H9 (cell line): ENCODE data around the gene LMF1. TPM values are rescaled to one million over a fixed set of nuclear protein-coding genes. Genes with fewer than 3 reads are reported as not detected.

Experiments
- DNase-seq: peaks from one replicate; pipeline ENCODE4 v3.0.0-alpha.2; 2017
- H2AFZ ChIP-seq: one replicate; pipeline ENCODE4 v1.6.1; 2013; ENCODE audit warnings: mild to moderate bottlenecking, low read length, control low read depth, moderate library complexity
- H2AK5ac ChIP-seq: 2 replicates; pipeline ENCODE4 v1.6.1; 2013; ENCODE audit warnings: low read length, control low read depth, mixed read lengths; ENCODE audit not compliant: insufficient read length
- H2BK120ac ChIP-seq: one replicate; pipeline ENCODE4 v1.6.1; 2013; ENCODE audit warnings: low read depth, mild to moderate bottlenecking, low read length, control low read depth, inconsistent platforms; ENCODE audit not compliant: poor library complexity, severe bottlenecking
- H2BK12ac ChIP-seq: 2 replicates; pipeline ENCODE4 v1.6.1; 2013; ENCODE audit warnings: low read length, control low read depth, mixed read lengths, low read depth; ENCODE audit not compliant: insufficient read length
- H2BK15ac ChIP-seq: 2 replicates; pipeline ENCODE4 v1.6.1; 2013; ENCODE audit warnings: low read depth, low read length, control low read depth
- H2BK20ac ChIP-seq: one replicate; pipeline ENCODE4 v1.6.1; 2013; ENCODE audit warnings: low read depth, mild to moderate bottlenecking, low read length, control low read depth, inconsistent platforms; ENCODE audit not compliant: poor library complexity, severe bottlenecking
- H2BK5ac ChIP-seq: 2 replicates; pipeline ENCODE4 v1.6.1; 2013; ENCODE audit warnings: low read length, control low read depth, mixed read lengths; ENCODE audit not compliant: insufficient read length
- H3K14ac ChIP-seq: 2 replicates; pipeline ENCODE4 v1.6.1; 2013; ENCODE audit warnings: low read length, control low read depth; ENCODE audit not compliant: insufficient read depth
- H3K18ac ChIP-seq: 2 replicates; pipeline ENCODE4 v1.6.1; 2013; ENCODE audit warnings: low read depth, mild to moderate bottlenecking, mixed read lengths, low read length, control low read depth; ENCODE audit not compliant: insufficient read length
- H3K23ac ChIP-seq: 2 replicates; pipeline ENCODE4 v1.6.1; 2013; ENCODE audit warnings: low read length, control low read depth, mixed read lengths, low read depth; ENCODE audit not compliant: insufficient read length
- H3K23me2 ChIP-seq: 2 replicates; pipeline ENCODE4 v1.6.1; 2013; ENCODE audit warnings: low read depth, mild to moderate bottlenecking, mixed read lengths, low read length, control low read depth; ENCODE audit not compliant: insufficient read length, poor library complexity, severe bottlenecking
- H3K27ac ChIP-seq: 2 replicates; pipeline ENCODE4 v1.5.1; 2013; ENCODE audit warnings: low read length, control low read depth, mixed read lengths, low read depth; ENCODE audit not compliant: insufficient read length
- H3K27me3 ChIP-seq: 2 replicates; pipeline ENCODE4 v1.6.1; 2013; ENCODE audit warnings: low read length, control low read depth, inconsistent platforms; ENCODE audit not compliant: insufficient read depth
- H3K4ac ChIP-seq: 2 replicates; pipeline ENCODE4 v1.6.1; 2013; ENCODE audit warnings: low read depth, mild to moderate bottlenecking, control low read depth, inconsistent platforms, low read length, moderate library complexity
- H3K4me1 ChIP-seq: 2 replicates; pipeline ENCODE4 v1.6.1; 2013; ENCODE audit warnings: low read length, control low read depth, inconsistent platforms; ENCODE audit not compliant: insufficient read depth
- H3K4me2 ChIP-seq: 2 replicates; pipeline ENCODE4 v1.6.1; 2013; ENCODE audit warnings: low read length, control low read depth, mixed read lengths; ENCODE audit not compliant: insufficient read length, insufficient read depth
- H3K56ac ChIP-seq: 2 replicates; pipeline ENCODE4 v1.6.1; 2013; ENCODE audit warnings: low read depth, mild to moderate bottlenecking, mixed read lengths, low read length, control low read depth; ENCODE audit not compliant: insufficient read length
- H3K79me1 ChIP-seq: 2 replicates; pipeline ENCODE4 v1.6.1; 2013; ENCODE audit warnings: low read depth, mild to moderate bottlenecking, moderate library complexity, low read length, control low read depth, inconsistent platforms; ENCODE audit not compliant: insufficient read depth, poor library complexity, severe bottlenecking
- H3K79me2 ChIP-seq: 2 replicates; pipeline ENCODE4 v1.6.1; 2013; ENCODE audit warnings: low read length, control low read depth, inconsistent platforms; ENCODE audit not compliant: insufficient read depth
- H3K9ac ChIP-seq: 2 replicates; pipeline ENCODE4 v1.6.1; 2013; ENCODE audit warnings: low read length, control low read depth, mixed read lengths; ENCODE audit not compliant: insufficient read length; ENCODE audit errors: extremely low read depth
- H3K9me3 ChIP-seq: one replicate; pipeline ENCODE4 v1.6.1; 2013; ENCODE audit warnings: low read depth, low read length, inconsistent platforms; ENCODE audit not compliant: control insufficient read depth
- H3T11ph ChIP-seq: one replicate; pipeline ENCODE4 v1.6.1; 2013; ENCODE audit warnings: mild to moderate bottlenecking, low read length, control low read depth, inconsistent platforms
- H4K20me1 ChIP-seq: one replicate; pipeline ENCODE4 v1.6.1; 2013; ENCODE audit not compliant: control insufficient read depth, insufficient read length, insufficient read depth
- H4K5ac ChIP-seq: 2 replicates; pipeline ENCODE4 v1.6.1; 2013; ENCODE audit warnings: low read depth, mild to moderate bottlenecking, mixed read lengths, low read length, control low read depth; ENCODE audit not compliant: insufficient read length
- H4K8ac ChIP-seq: replicated peaks from 2 replicates; pipeline ENCODE4 v1.6.1; 2013; ENCODE audit warnings: low read length, control low read depth, mixed read lengths, low read depth; ENCODE audit not compliant: insufficient read length
- H4K91ac ChIP-seq: 2 replicates; pipeline ENCODE4 v1.6.1; 2013; ENCODE audit warnings: low read depth, mild to moderate bottlenecking, moderate library complexity, mixed read lengths, low read length, control low read depth; ENCODE audit not compliant: insufficient read length
- H3K27ac Mint-ChIP-seq, 3 experiments: 2 replicates in 2 of 3; 3 replicates in 1 of 3; pipeline ENCODE4 v1.8.0; 2020 to 2021; ENCODE audit warnings: mixed read lengths in 3 of 3, mild to moderate bottlenecking in 1 of 3, moderate library complexity in 1 of 3
- H3K27me3 Mint-ChIP-seq: 2 replicates; pipeline ENCODE4 v1.8.0; 2021; ENCODE audit warnings: low read depth, mild to moderate bottlenecking, moderate library complexity, mixed read lengths
- H3K36me3 Mint-ChIP-seq, 3 experiments: 2 replicates in 2 of 3; 3 replicates in 1 of 3; pipeline ENCODE4 v1.8.0; 2020 to 2021; ENCODE audit warnings: low read depth in 3 of 3, mixed read lengths in 3 of 3; ENCODE audit not compliant: insufficient read depth in 1 of 3
- H3K4me1 Mint-ChIP-seq, 2 experiments: 2 replicates each; pipeline ENCODE4 v1.8.0; 2020; ENCODE audit warnings: mixed read lengths in 2 of 2
- H3K4me3 Mint-ChIP-seq, 2 experiments: 2 replicates in 1 of 2; 3 replicates in 1 of 2; pipeline ENCODE4 v1.8.0; 2020 to 2021; ENCODE audit warnings: mild to moderate bottlenecking in 2 of 2, mixed read lengths in 2 of 2, moderate library complexity in 1 of 2
- H3K9me3 Mint-ChIP-seq, 2 experiments: 2 replicates in 1 of 2; 3 replicates in 1 of 2; pipeline ENCODE4 v1.8.0; 2020; ENCODE audit warnings: mild to moderate bottlenecking in 2 of 2, mixed read lengths in 2 of 2, moderate library complexity in 1 of 2
- WGBS: extraction: QIAGEN DNeasy Blood & Tissue Kit; methylation state at CpG from one replicate; pipeline ENCODE4 v1.1.7; 2013; ENCODE audit warnings: missing lambda C conversion rate, low lambda C conversion rate, mixed read lengths; ENCODE audit not compliant: insufficient read length; ENCODE audit errors: extremely low coverage; 5-methylcytosine and 5-hydroxymethylcytosine counted together
- total RNA-seq: library from RNA; stranded (reverse); gene quantifications from 2 replicates; pipeline ENCODE4 v1.2.1, GENCODE V29; 2021
- TF ChIP-seq, protein P1 (sequence below): fragments of 200-600 bp; sonication (generic); conservative IDR thresholded peaks from 3 replicates; pipeline ENCODE4 v1.8.0; 2021; ENCODE audit warnings: antibody characterized with exemption, mild to moderate bottlenecking

The LMF1 gene
- total RNA-seq, 1 experiment from 2014 or later = 7.1 TPM

DNA sequence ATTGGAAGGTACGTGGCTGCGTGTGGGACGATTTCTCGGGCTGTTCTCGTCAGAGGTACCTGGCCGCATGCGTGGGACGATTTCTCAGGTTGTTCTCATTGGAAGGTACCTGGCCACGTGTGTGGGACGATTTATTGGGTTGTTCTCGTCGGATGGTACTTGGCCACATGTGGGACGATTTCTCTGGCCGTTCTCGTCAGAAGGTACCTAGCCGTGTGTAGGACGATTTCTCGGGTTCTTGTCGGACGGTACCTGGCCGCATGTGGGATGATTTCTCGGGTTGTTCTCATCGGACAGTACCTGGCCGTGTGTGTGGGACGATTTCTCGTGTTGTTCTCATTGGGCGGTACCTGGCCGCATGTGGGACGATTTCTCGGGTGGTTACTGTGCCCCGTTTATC is 120.1 kb downstream of the LMF1 start:
- H4K91ac ChIP-seq = no peak overlapping the region
- no peak overlapping the region for H3K14ac ChIP-seq
- no peaks in the 10 kb centered on the region for H3K79me1 ChIP-seq
- no peak overlapping the region for H2BK5ac ChIP-seq
- H3K4me3 Mint-ChIP-seq = no peak overlapping the region
- no peak overlapping the region for H3T11ph ChIP-seq
- H3K23ac ChIP-seq = no peak overlapping the region
- no peaks in the 10 kb centered on the region for H3K23me2 ChIP-seq
- H3K36me3 Mint-ChIP-seq = peaks cover 12 to 22% (median 16%) of the 10 kb centered on the region in 3 experiments
- H3K9ac ChIP-seq = no peak overlapping the region
- no peak overlapping the region for H4K8ac ChIP-seq
- no peaks in the 10 kb centered on the region for H3K27me3 ChIP-seq
- H2BK120ac ChIP-seq = no peak overlapping the region
- peaks cover 38 to 60% of the 10 kb centered on the region in 2 experiments for H3K9me3 Mint-ChIP-seq
- H3K18ac ChIP-seq = no peak overlapping the region
- H3K4me1 Mint-ChIP-seq = no peaks in the 10 kb centered on the region
- no peaks in the 10 kb centered on the region for H3K79me2 ChIP-seq
- no peak overlapping the region for H2BK15ac ChIP-seq
- no peaks in the 10 kb centered on the region for H3K9me3 ChIP-seq
- H2BK20ac ChIP-seq = no peak overlapping the region
- no peaks in the 10 kb centered on the region for H3K4me1 ChIP-seq
- H2BK12ac ChIP-seq = no peak overlapping the region
- no peak overlapping the region for H3K56ac ChIP-seq
- no peak overlapping the region for H2AK5ac ChIP-seq
- no peak overlapping the region for H3K27ac Mint-ChIP-seq
- H3K4me2 ChIP-seq = no peak overlapping the region
- DNase-seq = no peak
- H4K20me1 ChIP-seq = no peaks in the 10 kb centered on the region
- no CpG with 5 or more reads among the region's 31 CpGs for WGBS
- TF ChIP-seq, protein P1, sequence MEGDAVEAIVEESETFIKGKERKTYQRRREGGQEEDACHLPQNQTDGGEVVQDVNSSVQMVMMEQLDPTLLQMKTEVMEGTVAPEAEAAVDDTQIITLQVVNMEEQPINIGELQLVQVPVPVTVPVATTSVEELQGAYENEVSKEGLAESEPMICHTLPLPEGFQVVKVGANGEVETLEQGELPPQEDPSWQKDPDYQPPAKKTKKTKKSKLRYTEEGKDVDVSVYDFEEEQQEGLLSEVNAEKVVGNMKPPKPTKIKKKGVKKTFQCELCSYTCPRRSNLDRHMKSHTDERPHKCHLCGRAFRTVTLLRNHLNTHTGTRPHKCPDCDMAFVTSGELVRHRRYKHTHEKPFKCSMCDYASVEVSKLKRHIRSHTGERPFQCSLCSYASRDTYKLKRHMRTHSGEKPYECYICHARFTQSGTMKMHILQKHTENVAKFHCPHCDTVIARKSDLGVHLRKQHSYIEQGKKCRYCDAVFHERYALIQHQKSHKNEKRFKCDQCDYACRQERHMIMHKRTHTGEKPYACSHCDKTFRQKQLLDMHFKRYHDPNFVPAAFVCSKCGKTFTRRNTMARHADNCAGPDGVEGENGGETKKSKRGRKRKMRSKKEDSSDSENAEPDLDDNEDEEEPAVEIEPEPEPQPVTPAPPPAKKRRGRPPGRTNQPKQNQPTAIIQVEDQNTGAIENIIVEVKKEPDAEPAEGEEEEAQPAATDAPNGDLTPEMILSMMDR = no peak
- H3K4ac ChIP-seq = no peak overlapping the region
- no peak overlapping the region for H2AFZ ChIP-seq
- no peak overlapping the region for H4K5ac ChIP-seq
- no peak overlapping the region for H3K27ac ChIP-seq
- H3K27me3 Mint-ChIP-seq = peaks cover 28% of the 10 kb centered on the region
